ENCODE results near the gene SLC12A6. TPM values are rescaled to one million over a fixed set of nuclear protein-coding genes. Genes with fewer than 3 reads are reported as not detected.

SLC12A6 gene
- total and polyA plus RNA-seq, 2 of the 13 experiments (the other 11 are each of a cell fraction or from before 2014, with no cell fraction given): 15.2 to 30.1 TPM

DNA sequence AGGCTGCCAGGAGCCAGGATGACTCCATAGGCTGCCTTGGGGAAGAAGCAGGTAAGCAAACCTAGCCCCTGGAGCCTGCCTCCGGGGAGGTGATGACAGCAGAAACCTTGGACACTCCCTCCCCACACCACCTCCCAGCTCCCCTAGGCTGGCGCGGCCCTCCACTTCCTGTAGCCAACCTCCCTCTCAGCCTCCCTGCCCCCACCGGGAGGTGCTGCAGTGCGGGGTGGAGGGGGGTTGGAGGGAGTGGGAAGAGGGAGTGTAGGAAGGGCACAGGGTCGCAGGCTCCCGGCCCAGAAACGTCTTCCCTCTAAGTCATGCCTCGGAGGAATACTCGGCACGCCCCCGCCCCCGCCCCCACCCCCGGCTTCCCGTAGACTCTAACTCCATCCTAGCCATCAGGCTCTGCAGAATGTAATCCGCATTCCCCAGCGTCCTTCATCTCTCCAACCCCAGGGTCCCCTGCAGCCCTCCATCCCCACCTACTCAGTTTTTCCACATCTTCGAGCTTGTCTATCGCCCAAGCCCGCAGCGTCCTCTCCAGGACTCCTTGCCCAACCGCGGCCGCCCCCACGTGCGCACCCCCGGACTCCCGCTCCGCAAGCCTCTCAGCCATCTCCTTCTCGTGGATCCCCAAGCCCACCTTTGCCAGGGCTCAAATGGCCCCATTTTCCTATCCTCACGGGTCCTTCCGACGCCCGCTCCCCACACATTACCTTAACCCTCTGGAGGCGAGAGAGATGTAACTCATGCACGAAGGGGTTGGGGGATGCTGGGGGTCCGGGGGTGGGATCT is 28.9 kb upstream of the SLC12A6 start (continued):
- TF ChIP-seq, protein P1, sequence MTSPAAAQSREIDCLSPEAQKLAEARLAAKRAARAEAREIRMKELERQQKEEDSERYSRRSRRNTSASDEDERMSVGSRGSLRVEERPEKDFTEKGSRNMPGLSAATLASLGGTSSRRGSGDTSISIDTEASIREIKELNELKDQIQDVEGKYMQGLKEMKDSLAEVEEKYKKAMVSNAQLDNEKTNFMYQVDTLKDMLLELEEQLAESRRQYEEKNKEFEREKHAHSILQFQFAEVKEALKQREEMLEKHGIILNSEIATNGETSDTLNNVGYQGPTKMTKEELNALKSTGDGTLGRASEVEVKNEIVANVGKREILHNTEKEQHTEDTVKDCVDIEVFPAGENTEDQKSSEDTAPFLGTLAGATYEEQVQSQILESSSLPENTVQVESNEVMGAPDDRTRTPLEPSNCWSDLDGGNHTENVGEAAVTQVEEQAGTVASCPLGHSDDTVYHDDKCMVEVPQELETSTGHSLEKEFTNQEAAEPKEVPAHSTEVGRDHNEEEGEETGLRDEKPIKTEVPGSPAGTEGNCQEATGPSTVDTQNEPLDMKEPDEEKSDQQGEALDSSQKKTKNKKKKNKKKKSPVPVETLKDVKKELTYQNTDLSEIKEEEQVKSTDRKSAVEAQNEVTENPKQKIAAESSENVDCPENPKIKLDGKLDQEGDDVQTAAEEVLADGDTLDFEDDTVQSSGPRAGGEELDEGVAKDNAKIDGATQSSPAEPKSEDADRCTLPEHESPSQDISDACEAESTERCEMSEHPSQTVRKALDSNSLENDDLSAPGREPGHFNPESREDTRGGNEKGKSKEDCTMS (CRISPR knock-in tag; conservative IDR thresholded peaks at IDR 0.05): no peak
- TF ChIP-seq KLF15 (CRISPR knock-in tag; IDR thresholded peaks at IDR 0.05; ENCODE audit: borderline replicate concordance) (no peak), GABPB1 (CRISPR knock-in tag; IDR thresholded peaks at IDR 0.05) (peak; percentile 82), FOXC1 (CRISPR knock-in tag; IDR thresholded peaks at IDR 0.05; ENCODE audit: borderline replicate concordance) (0 out of 2 replicates have a peak, but pooled peaks have one; percentile 42), ZNF292 (CRISPR knock-in tag; IDR thresholded peaks at IDR 0.05; ENCODE audit: borderline replicate concordance, low read depth) (no peak), MAF1 (CRISPR knock-in tag; IDR thresholded peaks at IDR 0.05; ENCODE audit: borderline replicate concordance) (no peak), ZNF530 (CRISPR knock-in tag; IDR thresholded peaks at IDR 0.05; ENCODE audit: low read depth) (no peak), ZNF232 (CRISPR knock-in tag; IDR thresholded peaks at IDR 0.05; ENCODE audit: borderline replicate concordance) (no peak), NFE2 (CRISPR knock-in tag; IDR thresholded peaks at IDR 0.05) (no peak), ATAD3A (CRISPR knock-in tag; IDR thresholded peaks at IDR 0.05) (no peak), ZNF24 (IDR thresholded peaks at IDR 0.05) (no peak), REL (CRISPR knock-in tag; conservative IDR thresholded peaks at IDR 0.05) (no peak), ZNF432 (CRISPR knock-in tag; IDR thresholded peaks at IDR 0.05; ENCODE audit: borderline replicate concordance) (no peak), SP2 (CRISPR knock-in tag; IDR thresholded peaks at IDR 0.05) (no peak), PITX1 (CRISPR knock-in tag; IDR thresholded peaks at IDR 0.05) (no peak), FOXJ3 (CRISPR knock-in tag; IDR thresholded peaks at IDR 0.05; ENCODE audit: borderline replicate concordance) (no peak), NFE2L2 (IDR thresholded peaks at IDR 0.05; ENCODE audit: low read length) (no peak), ZNF7 (CRISPR knock-in tag; IDR thresholded peaks at IDR 0.05) (no peak), ZFX (CRISPR knock-in tag; IDR thresholded peaks at IDR 0.05; ENCODE audit: low read depth) (peak; percentile 53; the same call in 1 of the 2 replicates), ZNF605 (CRISPR knock-in tag; IDR thresholded peaks at IDR 0.05) (no peak), ZMYM4 (CRISPR knock-in tag; IDR thresholded peaks at IDR 0.05) (0 out of 2 replicates have a peak, but pooled peaks have one; percentile 31), DR1 (CRISPR knock-in tag; IDR thresholded peaks at IDR 0.05) (no peak), CBX5 (CRISPR knock-in tag; IDR thresholded peaks at IDR 0.05; ENCODE audit: borderline replicate concordance) (no peak)
- TF ChIP-seq, protein P2, sequence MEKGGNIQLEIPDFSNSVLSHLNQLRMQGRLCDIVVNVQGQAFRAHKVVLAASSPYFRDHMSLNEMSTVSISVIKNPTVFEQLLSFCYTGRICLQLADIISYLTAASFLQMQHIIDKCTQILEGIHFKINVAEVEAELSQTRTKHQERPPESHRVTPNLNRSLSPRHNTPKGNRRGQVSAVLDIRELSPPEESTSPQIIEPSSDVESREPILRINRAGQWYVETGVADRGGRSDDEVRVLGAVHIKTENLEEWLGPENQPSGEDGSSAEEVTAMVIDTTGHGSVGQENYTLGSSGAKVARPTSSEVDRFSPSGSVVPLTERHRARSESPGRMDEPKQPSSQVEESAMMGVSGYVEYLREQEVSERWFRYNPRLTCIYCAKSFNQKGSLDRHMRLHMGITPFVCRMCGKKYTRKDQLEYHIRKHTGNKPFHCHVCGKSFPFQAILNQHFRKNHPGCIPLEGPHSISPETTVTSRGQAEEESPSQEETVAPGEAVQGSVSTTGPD (CRISPR knock-in tag; IDR thresholded peaks at IDR 0.05): no peak
- TF ChIP-seq, protein P3, sequence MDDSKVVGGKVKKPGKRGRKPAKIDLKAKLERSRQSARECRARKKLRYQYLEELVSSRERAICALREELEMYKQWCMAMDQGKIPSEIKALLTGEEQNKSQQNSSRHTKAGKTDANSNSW (CRISPR knock-in tag; IDR thresholded peaks at IDR 0.05; ENCODE audit: borderline replicate concordance): no peak

Measured in HepG2 (cell line).